Cardiac fibroblast (primary cell): ENCODE measurements around the gene RSF1.

ENCODE experiments used
- DNase-seq, 2 donors: peaks; one replicate each; pipeline versions ENCODE4 v3.0.0 to v3.0.0-alpha.2; 2010; ENCODE audit warnings: low read depth in 2 of 2
- H3K4me3 ChIP-seq, 2 donors: replicated peaks in 1 of 2; 1 replicate in 1 of 2; 2 replicates in 1 of 2; pipeline ENCODE4 v1.5.1; 2011; ENCODE audit warnings: low read depth in 2 of 2, low read length in 2 of 2, mild to moderate bottlenecking in 2 of 2, moderate library complexity in 1 of 2
- TF ChIP-seq, protein P1 (sequence below): IDR thresholded peaks from one replicate; pipeline ENCODE4 v1.5.1; 2011; ENCODE audit warnings: low read depth, mild to moderate bottlenecking, low read length, inconsistent platforms

Gene RSF1

DNA sequence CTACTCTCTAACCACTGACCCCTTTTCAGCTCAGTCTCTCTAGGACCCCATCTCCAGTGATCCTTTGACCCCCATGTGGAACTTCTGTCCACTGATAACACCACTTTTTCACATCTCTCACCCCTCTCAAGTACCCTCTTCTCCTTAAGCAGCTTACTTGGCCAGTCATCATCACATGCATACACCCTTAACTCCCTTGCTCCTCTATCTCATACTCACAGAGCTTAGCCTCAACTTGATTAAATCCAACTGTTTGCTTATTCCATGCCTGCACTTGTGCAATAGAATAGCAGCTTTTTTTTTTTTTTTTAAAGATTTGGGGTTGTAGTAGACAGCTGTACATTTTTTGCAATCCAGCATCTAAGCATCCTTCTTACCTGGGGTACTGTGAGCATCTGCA, 208.6 kb downstream of the RSF1 start:
- TF ChIP-seq, protein P1, sequence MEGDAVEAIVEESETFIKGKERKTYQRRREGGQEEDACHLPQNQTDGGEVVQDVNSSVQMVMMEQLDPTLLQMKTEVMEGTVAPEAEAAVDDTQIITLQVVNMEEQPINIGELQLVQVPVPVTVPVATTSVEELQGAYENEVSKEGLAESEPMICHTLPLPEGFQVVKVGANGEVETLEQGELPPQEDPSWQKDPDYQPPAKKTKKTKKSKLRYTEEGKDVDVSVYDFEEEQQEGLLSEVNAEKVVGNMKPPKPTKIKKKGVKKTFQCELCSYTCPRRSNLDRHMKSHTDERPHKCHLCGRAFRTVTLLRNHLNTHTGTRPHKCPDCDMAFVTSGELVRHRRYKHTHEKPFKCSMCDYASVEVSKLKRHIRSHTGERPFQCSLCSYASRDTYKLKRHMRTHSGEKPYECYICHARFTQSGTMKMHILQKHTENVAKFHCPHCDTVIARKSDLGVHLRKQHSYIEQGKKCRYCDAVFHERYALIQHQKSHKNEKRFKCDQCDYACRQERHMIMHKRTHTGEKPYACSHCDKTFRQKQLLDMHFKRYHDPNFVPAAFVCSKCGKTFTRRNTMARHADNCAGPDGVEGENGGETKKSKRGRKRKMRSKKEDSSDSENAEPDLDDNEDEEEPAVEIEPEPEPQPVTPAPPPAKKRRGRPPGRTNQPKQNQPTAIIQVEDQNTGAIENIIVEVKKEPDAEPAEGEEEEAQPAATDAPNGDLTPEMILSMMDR = no peak
- no peak overlapping the region for H3K4me3 ChIP-seq
- DNase-seq = no peak
